ENCODE data around the gene NUP133.
"Not testable (repeated sequence)": the region's sequence is repeated elsewhere in the genome, so short reads cannot be mapped to it uniquely, and the experiment has no call there.

The NUP133 gene

GRCh38 chr1:229508823-229509337 is 739 bp upstream of the NUP133 start:
- no peak for DNase-seq

GRCh38 chr1:229507502-229507901 is 639 bp downstream of the NUP133 start:
- DNase-seq = no peak

GRCh38 chr1:229506633-229507032 is 1.5 kb downstream of the NUP133 start:
- DNase-seq = no peak

GRCh38 chr1:229495782-229496181 is 12.4 kb downstream of the NUP133 start:
- no peak for DNase-seq

GRCh38 chr1:229487181-229487580 is 21.0 kb downstream of the NUP133 start:
- DNase-seq = no peak

GRCh38 chr1:229485318-229485717 is 22.8 kb downstream of the NUP133 start:
- DNase-seq = no peak

GRCh38 chr1:229482511-229482910 is 25.6 kb downstream of the NUP133 start:
- DNase-seq = no peak

GRCh38 chr1:229480495-229480894 is 27.6 kb downstream of the NUP133 start:
- DNase-seq = no peak

- DNase-seq = no peak
Measured at GRCh38 chr1:229479660-229480399, 28.3 kb downstream of the NUP133 start.

GRCh38 chr1:229478852-229479251 is 29.3 kb downstream of the NUP133 start:
- DNase-seq = no peak

GRCh38 chr1:229475859-229476258 is 32.3 kb downstream of the NUP133 start:
- DNase-seq = not testable (repeated sequence)

- no peak for DNase-seq
Measured at GRCh38 chr1:229474509-229474908, 33.6 kb downstream of the NUP133 start.

- no peak for DNase-seq
Measured at GRCh38 chr1:229471175-229471574, 37.0 kb downstream of the NUP133 start.

GRCh38 chr1:229470406-229471043 is 37.6 kb downstream of the NUP133 start:
- no peak for DNase-seq

- no peak for DNase-seq
Measured at GRCh38 chr1:229466887-229467286, 41.3 kb downstream of the NUP133 start.

- no peak for DNase-seq
Measured at GRCh38 chr1:229464672-229465071, 43.5 kb downstream of the NUP133 start.

- no peak for DNase-seq
Measured at GRCh38 chr1:229461032-229461668, 47.0 kb downstream of the NUP133 start.

- DNase-seq = no peak
Measured at GRCh38 chr1:229459815-229460214, 48.3 kb downstream of the NUP133 start.

- no peak for DNase-seq
Measured at GRCh38 chr1:229457436-229457835, 50.7 kb downstream of the NUP133 start.

- no peak for DNase-seq
Measured at GRCh38 chr1:229456016-229456415, 52.1 kb downstream of the NUP133 start.

GRCh38 chr1:229454056-229454455 is 54.1 kb downstream of the NUP133 start:
- no peak for DNase-seq

GRCh38 chr1:229452956-229453801 is 55.0 kb downstream of the NUP133 start:
- peak; percentile 40 for DNase-seq

GRCh38 chr1:229448845-229449244 is 59.3 kb downstream of the NUP133 start:
- DNase-seq = no peak

Data from fibroblast of skin of scalp (primary cell).